GM12892 (cell line): ENCODE data around the gene RILP.

Source experiments
- POLR2A ChIP-seq: IDR thresholded peaks from 2 replicates; pipeline ENCODE4 v1.6.1; 2011; ENCODE audit warnings: low read depth, low read length, control low read depth
- POLR2AphosphoS5 ChIP-seq: IDR thresholded peaks from 2 replicates; pipeline ENCODE4 v1.6.1; 2011; ENCODE audit warnings: low read depth, low read length, control low read depth

DNA sequence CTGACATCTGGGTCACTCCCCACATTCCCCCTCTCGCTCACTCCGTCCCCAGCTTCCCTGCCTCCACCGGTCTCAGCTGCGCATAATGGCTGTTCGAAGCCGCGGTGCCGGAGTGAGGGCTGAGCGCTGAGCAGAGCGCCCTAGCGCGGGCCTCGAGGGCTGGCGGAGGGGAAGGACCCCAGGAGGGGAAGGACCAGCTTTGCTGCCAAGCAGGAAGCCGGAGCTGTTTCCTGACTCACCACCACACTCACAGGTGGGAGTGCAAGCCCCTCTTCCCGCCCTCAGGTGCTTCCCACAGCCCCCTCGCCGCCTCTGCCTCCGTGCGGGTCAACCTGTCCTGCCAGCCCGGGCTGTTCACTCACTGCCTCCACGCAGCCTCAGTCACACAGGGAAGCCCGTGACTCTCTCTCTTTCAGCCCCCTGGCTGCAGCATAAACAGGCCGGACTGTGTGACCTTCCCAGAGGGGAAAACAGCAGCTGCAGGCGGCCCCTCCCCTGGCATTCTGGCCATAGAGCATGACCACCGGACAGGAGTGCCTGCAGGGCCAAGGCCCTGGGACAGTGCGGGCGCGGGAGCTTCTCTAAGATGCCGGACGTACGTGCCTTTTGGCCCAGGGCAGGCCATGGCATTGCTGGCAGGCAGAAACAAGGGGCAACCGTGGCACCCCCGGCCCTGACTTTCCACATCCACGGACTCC lies 44.7 kb downstream of the RILP start:
- TF ChIP-seq POLR2A (no peak), POLR2AphosphoS5 (no peak)
